Cerebellar nuclear complex (tissue), 1 donor: Measurements from ENCODE around the gene PARP3.
A peak's percentile ranks its signal among the peaks of the same experiment; 100 is the strongest.
"Not testable (repeated sequence)": the region's sequence is repeated elsewhere in the genome, so short reads cannot be mapped to it uniquely, and the experiment has no call there.

Source experiments
- DNase-seq, 2 experiments: peaks; one replicate each; lab custom pipeline; 2025; lab: John Stamatoyannopoulos, UW

The PARP3 gene

GRCh38 chr3:51985063-51985462 is 42.9 kb downstream of the PARP3 start:
- no peak for DNase-seq

GRCh38 chr3:51986010-51986947 is 44.1 kb downstream of the PARP3 start:
- no peak for DNase-seq

- DNase-seq = no peak
These were observed 45.4 kb downstream of the PARP3 start for GRCh38 chr3:51987568-51987967.

- DNase-seq = no peak
These were observed 46.4 kb downstream of the PARP3 start for GRCh38 chr3:51988286-51989146.

- not testable (repeated sequence) for DNase-seq
These were observed 48.4 kb downstream of the PARP3 start for GRCh38 chr3:51990501-51990971.

GRCh38 chr3:51992017-51992682 is 50.0 kb downstream of the PARP3 start:
- no peak for DNase-seq

GRCh38 chr3:51993657-51994056 is 51.5 kb downstream of the PARP3 start:
- DNase-seq = not testable (repeated sequence)

GRCh38 chr3:51994530-51994929 is 52.4 kb downstream of the PARP3 start:
- DNase-seq = no peak

GRCh38 chr3:51995346-51996163 is 53.4 kb downstream of the PARP3 start, which contains the start of gene RPL29:
RPL29 (minus strand) TSS chr3:51995895; CDS start chr3:51995461, 434 bp downstream.
- peak in 1 of 2 experiments; percentile 68 for DNase-seq

- no peak for DNase-seq
These were observed 55.0 kb downstream of the PARP3 start for GRCh38 chr3:51997172-51997571.

GRCh38 chr3:51997935-51998596 is 55.9 kb downstream of the PARP3 start:
- DNase-seq = no peak
